Stomach (tissue), 9 donors: ENCODE measurements around the gene PRMT1. TPM values are rescaled to one million over a fixed set of nuclear protein-coding genes. Genes with fewer than 3 reads are reported as not detected.

ENCODE experiments used
- DNase-seq, 2 donors: peaks; one replicate each; pipeline versions ENCODE4 v3.0.0 to v3.0.0-alpha.2; 2013 to 2019
- H3K27ac ChIP-seq, 5 donors: fragments of 200-600 bp in 4 of 5; sonication (generic) in 4 of 5; one replicate each; pipeline ENCODE4 v1.5.1; 2013 to 2019; ENCODE audit warnings: mild to moderate bottlenecking in 1 of 5, moderate library complexity in 1 of 5
- H3K27me3 ChIP-seq, 3 donors: fragments of 200-600 bp; sonication (generic); one replicate each; pipeline ENCODE4 v1.5.1; 2017 to 2019; ENCODE audit warnings: mixed run types in 1 of 3
- H3K36me3 ChIP-seq, 4 donors: fragments of 200-600 bp; sonication (generic); 1 replicate in 3 of 4; 2 replicates in 1 of 4; pipeline ENCODE4 v1.5.1; 2016 to 2019
- H3K4me1 ChIP-seq, 4 donors: fragments of 200-600 bp; sonication (generic); one replicate each; pipeline ENCODE4 v1.5.1; 2016 to 2019
- H3K4me3 ChIP-seq, 4 donors: fragments of 200-600 bp; sonication (generic) in 3 of 4; one replicate each; pipeline ENCODE4 v1.5.1; 2016 to 2019; ENCODE audit warnings: mild to moderate bottlenecking in 1 of 4
- H3K9me3 ChIP-seq, 4 donors: fragments of 200-600 bp; sonication (generic); one replicate each; pipeline ENCODE4 v1.5.1; 2016 to 2019
- CTCF ChIP-seq, 7 experiments: fragments of 450-650 bp in 4 of 7; fragments of 200-600 bp in 3 of 7; sonication (generic) in 3 of 7; IDR thresholded peaks; one replicate each; pipeline ENCODE4 v1.5.1; 2016 to 2019; ENCODE audit warnings: antibody characterized with exemption in 7 of 7, control low read depth in 2 of 7, mild to moderate bottlenecking in 1 of 7
- EP300 ChIP-seq: sonication (generic); formaldehyde crosslinking; IDR thresholded peaks from one replicate; pipeline ENCODE4 v1.6.1; 2017; ENCODE audit warnings: antibody characterized with exemption
- POLR2A ChIP-seq, 4 donors: fragments of 450-650 bp; IDR thresholded peaks; one replicate each; pipeline ENCODE4 v1.6.1; 2016; ENCODE audit warnings: antibody characterized with exemption in 4 of 4, control low read depth in 2 of 4, mild to moderate bottlenecking in 1 of 4, moderate library complexity in 1 of 4
- POLR2AphosphoS5 ChIP-seq, 3 donors: sonication (generic); formaldehyde crosslinking; IDR thresholded peaks; one replicate each; pipeline ENCODE4 v1.6.1; 2016; ENCODE audit warnings: antibody characterized with exemption in 3 of 3
- WGBS, 5 donors: extraction: QIAGEN DNeasy Blood & Tissue Kit in 3 of 5; methylation state at CpG; one replicate each; pipeline versions ENCODE4 v1.1.5 to v1.1.7; 2013 to 2018; 5-methylcytosine and 5-hydroxymethylcytosine counted together
- intact Hi-C: fragments of 100-400 bp; cut with DNase I; formaldehyde crosslinking; loops from one replicate; pipeline ENCODE4 v1.15.1; 2023; ENCODE audit warnings: low total_unique reads
- polyA plus RNA-seq, 3 donors: library from polyadenylated mRNA; stranded (reverse); fragments of 200-250 nt; gene quantifications; one replicate each; pipeline ENCODE4 v1.2.3, GENCODE V29; 2013
- total RNA-seq, 5 donors: library from RNA; depleted of rRNA; stranded (reverse); fragments of >200 nt; gene quantifications; one replicate each; pipeline versions ENCODE4 v1.1.0 to v1.2.3, GENCODE V29; 2014 to 2016
- donor health status: healthy with polysubstance abuse.
- donor health status: Bipolar disorder and iron deficiency.
- donor health status: healthy.

Gene PRMT1
- total and polyA plus RNA-seq, 8 donors, result 53.3 to 131 (median 107) TPM

DNA sequence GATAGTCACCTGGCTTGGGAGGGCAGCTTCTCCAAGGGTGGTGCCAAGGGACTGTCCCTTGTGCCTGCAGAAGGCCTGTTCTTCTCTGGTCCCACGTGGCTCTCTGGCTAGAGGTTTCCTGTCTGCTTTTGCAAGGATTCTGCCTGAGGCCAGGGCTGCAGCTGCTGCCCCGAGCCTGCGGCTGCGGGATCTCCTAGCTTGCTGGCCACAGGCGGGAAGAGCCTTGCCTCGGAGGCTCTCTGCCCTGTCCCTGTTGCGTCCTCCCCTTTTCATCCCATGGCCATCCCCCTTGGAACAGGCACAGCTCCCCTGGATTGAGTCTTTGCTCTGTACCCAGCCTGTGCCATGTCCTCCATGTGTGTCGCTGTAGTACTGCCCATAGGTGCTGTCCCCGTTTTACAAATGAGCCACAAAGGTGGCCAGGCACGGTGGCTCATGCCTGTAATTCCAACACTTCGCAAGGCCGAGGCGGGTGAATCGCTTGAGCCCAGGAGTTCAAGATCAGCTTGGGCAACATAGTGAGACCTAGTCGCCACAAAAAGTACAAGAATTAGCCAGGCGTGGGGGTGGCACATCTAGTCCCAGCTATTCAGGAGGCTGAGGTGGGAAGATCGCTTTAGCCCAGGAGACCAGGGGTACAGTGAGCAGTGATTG lies 20.5 kb upstream of the PRMT1 start:
- intact Hi-C loops, result no loop called here
- Histone ChIP-seq H3K36me3 (peaks cover 91 to 100% (median 100%) of the 10 kb centered on the region in 4 donors), H3K4me3 (no peak overlapping the region), H3K9me3 (no peaks in the 10 kb centered on the region), H3K27ac (no peak overlapping the region), H3K4me1 (no peaks in the 10 kb centered on the region), H3K27me3 (no peaks in the 10 kb centered on the region)
- DNase-seq, result no peak
- no peak for TF ChIP-seq POLR2A (IDR thresholded peaks at IDR 0.05)
- no peak for TF ChIP-seq EP300
- no peak for TF ChIP-seq CTCF (IDR thresholded peaks at IDR 0.05)
- WGBS, 5 donors, result 88 to 91% (median 89%) methylated on average over 17 of the region's 17 CpGs

- intact Hi-C loops, result no loop called here
- H3K9me3 ChIP-seq, result no peaks in the 10 kb centered on the region
- H3K36me3 ChIP-seq, result peaks cover 96 to 100% (median 100%) of the 10 kb centered on the region in 4 donors
- 88 to 93% (median 90%) methylated on average over 18 to 22 of the region's 22 CpGs for WGBS, 5 donors
- DNase-seq, result no peak
- no peak overlapping the region for H3K4me3 ChIP-seq
- H3K27ac ChIP-seq, result no peak overlapping the region
- TF ChIP-seq POLR2AphosphoS5 (IDR thresholded peaks at IDR 0.05), result no peak
- no peak for TF ChIP-seq POLR2A (IDR thresholded peaks at IDR 0.05)
- no peak for TF ChIP-seq EP300
- no peak for TF ChIP-seq CTCF (IDR thresholded peaks at IDR 0.05)
- no peaks in the 10 kb centered on the region for H3K27me3 ChIP-seq
- H3K4me1 ChIP-seq, result no peaks in the 10 kb centered on the region
Measured at GRCh38 chr19:49657493-49658138, 19.5 kb upstream of the PRMT1 start.

DNA sequence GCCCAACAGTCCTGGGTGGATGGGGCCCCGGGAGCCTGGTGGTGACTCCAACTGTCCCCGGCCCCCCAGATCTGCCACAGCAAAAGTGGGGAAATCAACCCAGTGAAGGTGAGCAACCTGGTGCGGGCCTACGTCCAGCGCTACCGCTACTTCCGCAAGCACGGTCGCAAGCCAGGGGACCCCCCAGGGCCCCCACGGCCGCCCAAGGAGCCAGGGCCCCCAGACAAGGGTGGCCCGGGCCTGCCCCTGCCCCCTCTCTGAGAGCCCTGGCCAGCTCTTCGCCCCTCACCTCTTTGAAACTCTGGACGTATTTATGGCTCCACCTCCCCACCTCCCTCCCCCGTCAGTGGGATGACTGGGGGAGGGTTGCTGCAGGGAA lies 18.9 kb upstream of the PRMT1 start:
- H3K27ac ChIP-seq, result no peak overlapping the region
- no peaks in the 10 kb centered on the region for H3K27me3 ChIP-seq
- no peak for DNase-seq
- H3K4me3 ChIP-seq, result no peak overlapping the region
- no peak for TF ChIP-seq POLR2A (IDR thresholded peaks at IDR 0.05)
- no peak for TF ChIP-seq EP300
- TF ChIP-seq CTCF (IDR thresholded peaks at IDR 0.05), result no peak
- no peak for TF ChIP-seq POLR2AphosphoS5 (IDR thresholded peaks at IDR 0.05)
- 80 to 88% (median 87%) methylated on average over 11 to 15 of the region's 15 CpGs for WGBS, 5 donors
- peaks cover 95 to 100% (median 100%) of the 10 kb centered on the region in 4 donors for H3K36me3 ChIP-seq
- peaks cover 1 to 4% (median 3%) of the 10 kb centered on the region in 4 donors for H3K4me1 ChIP-seq
- intact Hi-C loops, result no loop called here
- H3K9me3 ChIP-seq, result no peaks in the 10 kb centered on the region

DNA sequence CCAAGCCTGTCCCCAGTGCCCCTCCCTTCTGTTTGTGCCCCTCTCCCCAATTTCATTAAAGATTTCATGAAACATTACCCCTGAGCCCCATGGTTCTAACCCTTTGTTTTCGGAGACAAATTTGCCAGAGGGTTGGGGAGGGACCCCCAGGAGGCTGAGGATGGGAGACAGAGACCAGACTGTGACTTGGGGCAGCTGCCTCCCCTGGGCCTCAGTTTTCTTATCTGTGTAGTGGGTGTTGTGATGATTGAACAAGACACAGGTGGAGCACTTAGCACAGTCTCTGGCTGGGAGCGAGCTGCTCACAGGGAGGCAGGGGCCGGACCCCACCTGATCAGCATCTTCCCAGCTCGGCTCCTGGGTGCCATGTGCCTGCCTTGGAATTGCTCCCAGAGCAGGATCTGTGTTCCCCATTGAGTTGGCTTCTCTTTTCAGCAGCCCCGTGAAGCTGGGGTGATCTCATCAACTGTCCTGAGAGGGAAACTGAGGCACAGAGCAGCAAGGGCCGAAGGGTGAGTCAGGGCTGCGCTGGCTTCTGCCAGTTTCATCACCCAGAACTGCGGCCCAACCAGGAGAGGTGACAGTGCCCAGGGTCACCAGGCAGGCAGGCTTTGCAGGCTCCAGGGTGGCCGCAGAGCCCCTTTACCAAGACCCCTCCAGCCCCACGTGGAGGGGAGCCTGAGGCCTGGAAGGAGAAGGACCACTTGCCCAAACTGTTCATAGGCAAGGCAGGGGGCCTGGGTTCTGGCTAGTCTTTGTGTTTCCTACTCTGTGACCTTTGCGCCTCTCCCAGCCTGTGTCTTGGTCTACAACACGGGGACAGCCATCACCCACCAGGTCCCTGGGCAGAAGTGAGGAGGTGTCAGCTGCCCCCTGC lies 18.3 kb upstream of the PRMT1 start:
- Histone ChIP-seq H3K27ac (no peak overlapping the region), H3K9me3 (no peaks in the 10 kb centered on the region), H3K36me3 (peaks cover 89 to 97% (median 94%) of the 10 kb centered on the region in 4 donors), H3K27me3 (no peaks in the 10 kb centered on the region), H3K4me1 (peaks cover 7 to 11% (median 9%) of the 10 kb centered on the region in 4 donors), H3K4me3 (no peak overlapping the region)
- intact Hi-C loops, result no loop called here
- 86 to 95% (median 92%) methylated on average over 3 to 12 of the region's 12 CpGs for WGBS, 5 donors
- TF ChIP-seq POLR2A (IDR thresholded peaks at IDR 0.05) (no peak), POLR2AphosphoS5 (IDR thresholded peaks at IDR 0.05) (no peak)
- DNase-seq, result no peak
